Measurements from ENCODE around the gene SWAP70. TPM values are rescaled to one million over a fixed set of nuclear protein-coding genes. Genes with fewer than 3 reads are reported as not detected.

The SWAP70 gene
- total and polyA plus RNA-seq, 2 of the 8 experiments (the other 6 are each of a cell fraction or from before 2014, with no cell fraction given) = 14.8 to 37.5 TPM

- peaks cover 0 to 6% (median 5%) of the 10 kb centered on the region in 4 experiments; a peak in 4 of 7 replicates for H3K4me1 ChIP-seq (replicated peaks in 1 of 4; ENCODE audit: control insufficient read depth in 3 of 4, insufficient read depth in 4 of 4, low read length in 3 of 4)
- no peak overlapping the region for H2BK12ac ChIP-seq (ENCODE audit: low read depth, low read length)
- H3K79me1 ChIP-seq (ENCODE audit: low read depth, low read length) = peaks cover 4% of the 10 kb centered on the region
- no peak overlapping the region for H3K4me3 ChIP-seq (ENCODE audit: extremely low read depth in 1 of 4, insufficient read depth in 2 of 4, low read depth in 3 of 4, low read length in 4 of 4)
- H4K20me1 ChIP-seq (replicated peaks in 1 of 2; ENCODE audit: control insufficient read depth in 1 of 2, insufficient read depth in 2 of 2, low read length in 2 of 2) = peaks cover 0 to 1% of the 10 kb centered on the region in 2 experiments
- no peaks in the 10 kb centered on the region; a peak in 1 of 4 replicates for H3K79me2 ChIP-seq (ENCODE audit: control insufficient read depth in 1 of 2, insufficient read depth in 2 of 2, low read length in 2 of 2)
- H2BK15ac ChIP-seq (ENCODE audit: low read length) = no peak overlapping the region
- no peak overlapping the region for H3K56ac ChIP-seq (replicated peaks; ENCODE audit: insufficient read length, low read depth, low read length)
- no peak overlapping the region for H2BK120ac ChIP-seq (replicated peaks; ENCODE audit: low read depth, low read length)
- H3K36me3 ChIP-seq (ENCODE audit: control insufficient read depth in 2 of 4, insufficient read depth in 4 of 4, low read length in 3 of 4) = peaks cover 0 to 23% (median 10%) of the 10 kb centered on the region in 4 experiments; a peak in 2 of 8 replicates
- H4K5ac ChIP-seq (ENCODE audit: insufficient read length, low read depth, low read length) = no peak overlapping the region
- CTCF ChIA-PET (ENCODE audit: partially characterized antibody) = interaction anchor here (0.6 to 1.6 kb wide), 4 partner anchors 25 to 361 kb away, joined by 3 to 7 read pairs (median 3); no protein-coding TSS in a partner anchor
- no peaks in the 10 kb centered on the region; a peak in 1 of 4 replicates for H3K9me3 ChIP-seq (ENCODE audit: insufficient read depth in 2 of 2, low read depth in 1 of 2, low read length in 1 of 2)
- FAIRE-seq (no peak), DNase-seq (ENCODE audit: low read depth in 1 of 2, low spot score in 2 of 2) (no peak)
- H3K14ac ChIP-seq (ENCODE audit: insufficient read length) = no peak overlapping the region
- H2AFZ ChIP-seq (ENCODE audit: low read length) = no peak overlapping the region
- no peak overlapping the region for H4K8ac ChIP-seq (ENCODE audit: extremely low read depth, insufficient read depth, low read length)
- no peak overlapping the region for H3K27ac ChIP-seq (ENCODE audit: low read depth, low read length)
- H2BK5ac ChIP-seq (ENCODE audit: low read depth, low read length) = no peak overlapping the region
- no peak overlapping the region; a peak in 1 of 7 replicates for H3K9ac ChIP-seq (replicated peaks in 1 of 4; ENCODE audit: extremely low read depth in 1 of 4, low read depth in 3 of 4, low read length in 3 of 4)
- POLR2A ChIA-PET (ENCODE audit: partially characterized antibody) = no interaction called here
- H3K23ac ChIP-seq (ENCODE audit: insufficient read length) = no peak overlapping the region
- no peak overlapping the region for H4K91ac ChIP-seq (replicated peaks; ENCODE audit: insufficient read length, low read length)
- H3K4me2 ChIP-seq (ENCODE audit: insufficient read depth in 1 of 2, low read depth in 2 of 2, low read length in 2 of 2) = no peak overlapping the region
- no peak overlapping the region for H3K18ac ChIP-seq (ENCODE audit: extremely low read depth, low read length)
- H3K23me2 ChIP-seq (ENCODE audit: low read depth, low read length) = no peaks in the 10 kb centered on the region
- no peak overlapping the region for H2BK20ac ChIP-seq (ENCODE audit: low read length)
- no peak overlapping the region for H3K4ac ChIP-seq (replicated peaks; ENCODE audit: insufficient read length, low read depth, low read length)
- no peaks in the 10 kb centered on the region; a peak in 1 of 7 replicates for H3K27me3 ChIP-seq (replicated peaks in 1 of 4; ENCODE audit: control insufficient read depth in 3 of 4, extremely low read depth in 1 of 4, insufficient read depth in 3 of 4, low read length in 3 of 4)
- WGBS, 2 experiments (ENCODE audit: extremely low coverage in 1 of 2, insufficient coverage in 1 of 2, insufficient read length in 1 of 2, insufficient replicate concordance in 2 of 2, low coverage in 1 of 2, low lambda C conversion rate in 2 of 2, missing lambda C conversion rate in 1 of 2) = 88% methylated on average over 4 of the region's 4 CpGs; no CpG with 5 or more reads in 1 of the 2 experiments
- H2AK5ac ChIP-seq (ENCODE audit: low read depth, low read length) = no peak overlapping the region
- TF ChIP-seq, protein P1, sequence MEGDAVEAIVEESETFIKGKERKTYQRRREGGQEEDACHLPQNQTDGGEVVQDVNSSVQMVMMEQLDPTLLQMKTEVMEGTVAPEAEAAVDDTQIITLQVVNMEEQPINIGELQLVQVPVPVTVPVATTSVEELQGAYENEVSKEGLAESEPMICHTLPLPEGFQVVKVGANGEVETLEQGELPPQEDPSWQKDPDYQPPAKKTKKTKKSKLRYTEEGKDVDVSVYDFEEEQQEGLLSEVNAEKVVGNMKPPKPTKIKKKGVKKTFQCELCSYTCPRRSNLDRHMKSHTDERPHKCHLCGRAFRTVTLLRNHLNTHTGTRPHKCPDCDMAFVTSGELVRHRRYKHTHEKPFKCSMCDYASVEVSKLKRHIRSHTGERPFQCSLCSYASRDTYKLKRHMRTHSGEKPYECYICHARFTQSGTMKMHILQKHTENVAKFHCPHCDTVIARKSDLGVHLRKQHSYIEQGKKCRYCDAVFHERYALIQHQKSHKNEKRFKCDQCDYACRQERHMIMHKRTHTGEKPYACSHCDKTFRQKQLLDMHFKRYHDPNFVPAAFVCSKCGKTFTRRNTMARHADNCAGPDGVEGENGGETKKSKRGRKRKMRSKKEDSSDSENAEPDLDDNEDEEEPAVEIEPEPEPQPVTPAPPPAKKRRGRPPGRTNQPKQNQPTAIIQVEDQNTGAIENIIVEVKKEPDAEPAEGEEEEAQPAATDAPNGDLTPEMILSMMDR (IDR thresholded peaks at IDR 0.05; ENCODE audit: control extremely low read depth in 1 of 3, insufficient read depth in 1 of 3, low read depth in 1 of 3, low read length in 3 of 3) = no peak
- TF ChIP-seq RAD21 (IDR thresholded peaks at IDR 0.05 in 1 of 2, conservative IDR thresholded peaks at IDR 0.05 in 1 of 2; ENCODE audit: low read depth in 2 of 2, low read length in 2 of 2) = no peak
- TF ChIP-seq TAF1 (IDR thresholded peaks at IDR 0.05; ENCODE audit: low read depth, low read length) = no peak
- no peak for TF ChIP-seq KDM4A (IDR thresholded peaks at IDR 0.05; ENCODE audit: low read depth, low read length, severe bottlenecking)
These were observed 52.6 kb downstream of the SWAP70 start for GRCh38 chr11:9716275-9717039.
